SU-DHL-6 (cell line): ENCODE results near the gene TBC1D22A.

Source experiments
- EZH2phosphoT487 ChIP-seq: fragments of 200-600 bp; sonication (generic), shearing (Covaris generic); conservative IDR thresholded peaks from 2 replicates; pipeline ENCODE4 v1.6.1; 2018; ENCODE audit warnings: mild to moderate bottlenecking, antibody characterized with exemption, low read length, moderate library complexity, mixed read lengths
- TF ChIP-seq, protein P1 (sequence below): fragments of 200-600 bp; sonication (generic); IDR thresholded peaks from one replicate; pipeline ENCODE4 v1.5.1; 2017; ENCODE audit warnings: antibody characterized with exemption, mild to moderate bottlenecking, low read length, moderate library complexity; ENCODE audit not compliant: insufficient read depth, poor library complexity, severe bottlenecking

DNA sequence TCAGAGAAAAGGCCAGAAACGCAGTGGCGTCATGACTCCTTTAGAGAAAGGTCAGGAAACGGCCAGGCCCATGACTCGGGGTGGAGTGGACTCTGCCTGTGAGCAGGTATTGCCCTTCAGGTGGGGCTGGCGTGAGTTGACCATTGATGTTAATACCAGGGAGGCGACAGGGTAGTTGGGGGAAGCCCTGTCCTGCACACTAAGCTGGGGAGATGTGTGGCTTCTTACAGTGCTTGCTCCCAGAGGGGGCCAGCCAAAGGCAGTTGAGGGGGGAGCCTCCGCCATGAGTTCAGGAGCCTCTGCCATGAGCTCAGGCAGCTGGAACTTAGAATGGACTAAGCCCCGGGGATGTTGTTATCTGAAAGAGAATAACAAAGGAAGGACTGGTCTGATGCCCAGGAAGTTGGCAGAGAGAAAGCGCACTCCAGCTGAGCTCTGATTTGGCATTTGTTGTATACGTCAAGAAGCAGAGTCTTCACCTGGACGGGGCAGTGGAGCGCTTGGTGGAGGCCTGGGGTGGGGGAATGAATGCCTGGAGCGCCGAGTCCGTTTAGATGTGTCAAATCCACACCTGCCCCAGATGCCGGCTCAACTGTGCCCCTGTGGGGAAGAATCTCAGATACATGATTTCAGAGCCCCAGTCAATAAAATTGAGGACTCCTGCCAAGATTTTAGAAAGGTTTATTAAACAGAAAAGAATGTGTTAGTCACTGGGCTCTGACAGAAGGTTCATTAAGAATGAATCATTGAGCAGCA is 222.5 kb downstream of the TBC1D22A start:
- TF ChIP-seq, protein P1, sequence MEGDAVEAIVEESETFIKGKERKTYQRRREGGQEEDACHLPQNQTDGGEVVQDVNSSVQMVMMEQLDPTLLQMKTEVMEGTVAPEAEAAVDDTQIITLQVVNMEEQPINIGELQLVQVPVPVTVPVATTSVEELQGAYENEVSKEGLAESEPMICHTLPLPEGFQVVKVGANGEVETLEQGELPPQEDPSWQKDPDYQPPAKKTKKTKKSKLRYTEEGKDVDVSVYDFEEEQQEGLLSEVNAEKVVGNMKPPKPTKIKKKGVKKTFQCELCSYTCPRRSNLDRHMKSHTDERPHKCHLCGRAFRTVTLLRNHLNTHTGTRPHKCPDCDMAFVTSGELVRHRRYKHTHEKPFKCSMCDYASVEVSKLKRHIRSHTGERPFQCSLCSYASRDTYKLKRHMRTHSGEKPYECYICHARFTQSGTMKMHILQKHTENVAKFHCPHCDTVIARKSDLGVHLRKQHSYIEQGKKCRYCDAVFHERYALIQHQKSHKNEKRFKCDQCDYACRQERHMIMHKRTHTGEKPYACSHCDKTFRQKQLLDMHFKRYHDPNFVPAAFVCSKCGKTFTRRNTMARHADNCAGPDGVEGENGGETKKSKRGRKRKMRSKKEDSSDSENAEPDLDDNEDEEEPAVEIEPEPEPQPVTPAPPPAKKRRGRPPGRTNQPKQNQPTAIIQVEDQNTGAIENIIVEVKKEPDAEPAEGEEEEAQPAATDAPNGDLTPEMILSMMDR, result no peak
- no peak for TF ChIP-seq EZH2phosphoT487
